ENCODE measurements around the gene PPM1K. TPM values are rescaled to one million over a fixed set of nuclear protein-coding genes. Genes with fewer than 3 reads are reported as not detected.

Gene PPM1K
- total and polyA plus RNA-seq, 2 donors (not counting 1 experiment from before 2014, with no cell fraction given): 80.2 to 145 TPM

DNA sequence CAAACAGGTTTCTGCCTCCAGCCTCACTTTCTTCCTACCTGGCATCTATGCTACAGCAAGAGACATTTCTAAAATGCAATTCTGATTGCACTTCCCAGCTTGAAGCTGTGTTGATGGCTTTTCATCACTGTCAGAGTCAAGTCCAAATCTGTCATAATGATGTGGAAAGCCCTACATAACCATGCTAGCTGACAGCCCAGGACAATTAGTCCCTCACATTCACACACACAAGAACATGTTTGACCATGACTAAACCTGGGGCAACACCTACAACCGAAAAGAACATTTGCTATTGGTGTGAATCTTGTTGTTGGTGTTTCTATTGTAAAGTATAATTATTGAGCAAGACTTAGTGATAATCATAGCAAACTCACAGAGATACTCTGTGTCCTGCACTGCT lies 58.2 kb downstream of the PPM1K start:
- Histone ChIP-seq H3K9me3 (ENCODE audit: control extremely low read depth in 1 of 3, control insufficient read depth in 2 of 3, insufficient read depth in 1 of 3, low read length in 2 of 3) (peaks cover 0 to 6% (median 0%) of the 10 kb centered on the region in 3 donors), H2AFZ (ENCODE audit: insufficient read depth, low read depth, low read length, poor library complexity, severe bottlenecking) (no peak overlapping the region), H3K4me3 (ENCODE audit: control extremely low read depth in 1 of 5, extremely low read depth in 1 of 5, insufficient read depth in 1 of 5, low read depth in 2 of 5, low read length in 4 of 5) (no peak overlapping the region), H3K4me1 (ENCODE audit: control insufficient read depth in 2 of 2, insufficient read depth in 2 of 2, low read length in 2 of 2) (no peaks in the 10 kb centered on the region), H4K20me1 (ENCODE audit: control insufficient read depth, insufficient read depth, low read length, poor library complexity, severe bottlenecking) (no peaks in the 10 kb centered on the region), H3K27me3 (replicated peaks in 1 of 4; ENCODE audit: control extremely low read depth in 1 of 4, control insufficient read depth in 3 of 4, insufficient read depth in 4 of 4, low read length in 3 of 4) (no peaks in the 10 kb centered on the region), H3K36me3 (replicated peaks in 1 of 2; ENCODE audit: control extremely low read depth in 1 of 2, control insufficient read depth in 1 of 2, extremely low read depth in 1 of 2, insufficient read depth in 2 of 2, low read length in 1 of 2) (no peaks in the 10 kb centered on the region), H3K27ac (ENCODE audit: low read length in 2 of 2) (no peak overlapping the region), H3K4me2 (replicated peaks; ENCODE audit: low read depth, low read length, poor library complexity, severe bottlenecking) (no peak overlapping the region), H3K9ac (ENCODE audit: low read length) (no peak overlapping the region), H3K79me2 (ENCODE audit: control insufficient read depth, insufficient read depth, low read length) (no peaks in the 10 kb centered on the region)
- CTCF ChIA-PET: interaction anchor here (1.7 to 22.7 kb wide), 3 partner anchors 8 to 286 kb away, joined by 6 to 506 read pairs (median 7); no protein-coding TSS in a partner anchor
- POLR2A ChIA-PET: no interaction called here
- Mint-ChIP-seq H3K4me3 (no peak overlapping the region), H3K4me1 (no peaks in the 10 kb centered on the region), H3K9me3 (ENCODE audit: insufficient read depth) (peaks cover 3% of the 10 kb centered on the region), H3K27me3 (no peaks in the 10 kb centered on the region), H3K27ac (no peak overlapping the region)
- no peak for ATAC-seq (ENCODE audit: low read depth)
- TF ChIP-seq, protein P1, sequence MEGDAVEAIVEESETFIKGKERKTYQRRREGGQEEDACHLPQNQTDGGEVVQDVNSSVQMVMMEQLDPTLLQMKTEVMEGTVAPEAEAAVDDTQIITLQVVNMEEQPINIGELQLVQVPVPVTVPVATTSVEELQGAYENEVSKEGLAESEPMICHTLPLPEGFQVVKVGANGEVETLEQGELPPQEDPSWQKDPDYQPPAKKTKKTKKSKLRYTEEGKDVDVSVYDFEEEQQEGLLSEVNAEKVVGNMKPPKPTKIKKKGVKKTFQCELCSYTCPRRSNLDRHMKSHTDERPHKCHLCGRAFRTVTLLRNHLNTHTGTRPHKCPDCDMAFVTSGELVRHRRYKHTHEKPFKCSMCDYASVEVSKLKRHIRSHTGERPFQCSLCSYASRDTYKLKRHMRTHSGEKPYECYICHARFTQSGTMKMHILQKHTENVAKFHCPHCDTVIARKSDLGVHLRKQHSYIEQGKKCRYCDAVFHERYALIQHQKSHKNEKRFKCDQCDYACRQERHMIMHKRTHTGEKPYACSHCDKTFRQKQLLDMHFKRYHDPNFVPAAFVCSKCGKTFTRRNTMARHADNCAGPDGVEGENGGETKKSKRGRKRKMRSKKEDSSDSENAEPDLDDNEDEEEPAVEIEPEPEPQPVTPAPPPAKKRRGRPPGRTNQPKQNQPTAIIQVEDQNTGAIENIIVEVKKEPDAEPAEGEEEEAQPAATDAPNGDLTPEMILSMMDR (IDR thresholded peaks at IDR 0.05): no peak
- TF ChIP-seq EZH2 (IDR thresholded peaks at IDR 0.05; ENCODE audit: borderline replicate concordance, insufficient read depth, low read depth, low read length, poor library complexity, severe bottlenecking): no peak
- intact Hi-C loops (cut with micrococcal nuclease): no loop called here
- no peak for DNase-seq
- WGBS (ENCODE audit: insufficient coverage): no CpG with 5 or more reads among the region's 1 CpG

DNA sequence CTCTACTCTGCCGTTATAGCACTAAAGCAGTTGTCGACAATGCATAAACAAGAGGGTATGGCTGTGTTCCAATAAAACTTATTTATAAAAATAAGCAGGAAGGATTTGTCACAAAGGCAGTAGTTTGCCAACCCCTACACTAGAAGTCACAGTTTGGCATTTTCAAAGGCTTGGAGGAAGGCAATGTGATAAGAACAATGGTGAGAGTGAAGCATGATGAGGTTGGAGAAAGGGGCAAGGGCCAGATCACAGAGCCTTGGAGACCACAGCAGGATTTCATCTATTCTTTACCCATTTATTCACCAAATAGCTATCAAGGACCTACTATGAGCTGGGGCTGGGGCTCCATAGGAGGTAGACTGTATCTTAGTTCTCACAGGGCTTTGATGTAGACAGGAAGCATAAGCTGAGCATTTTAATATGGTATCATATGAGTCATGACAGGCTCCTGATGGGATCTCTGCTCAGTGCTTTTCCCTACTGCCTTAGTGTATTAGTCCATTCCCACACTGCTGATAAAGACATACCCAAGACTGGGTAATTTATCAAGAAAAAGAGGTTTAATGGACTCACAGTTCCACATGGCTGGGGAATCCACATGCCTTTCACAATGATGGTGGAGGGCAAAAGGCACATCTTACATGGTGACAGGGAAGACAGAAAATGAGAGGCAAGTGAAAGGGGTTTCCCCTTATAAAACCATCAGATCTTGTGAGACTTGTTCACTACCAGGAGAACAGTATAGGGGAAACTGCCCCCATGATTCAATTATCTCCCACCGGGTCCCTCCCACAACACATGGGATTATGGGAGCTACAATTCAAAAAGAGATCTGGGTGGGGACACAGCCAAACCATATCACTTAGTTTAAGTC lies 58.9 kb downstream of the PPM1K start:
- no peaks in the 10 kb centered on the region for H3K27me3 Mint-ChIP-seq
- WGBS (ENCODE audit: insufficient coverage): no CpG with 5 or more reads among the region's 3 CpGs
- no peak overlapping the region for H3K9ac ChIP-seq (ENCODE audit: low read length)
- peaks cover 0 to 6% (median 0%) of the 10 kb centered on the region in 3 donors for H3K9me3 ChIP-seq (ENCODE audit: control extremely low read depth in 1 of 3, control insufficient read depth in 2 of 3, insufficient read depth in 1 of 3, low read length in 2 of 3)
- no peak overlapping the region for H3K27ac Mint-ChIP-seq
- peaks cover 3% of the 10 kb centered on the region for H3K9me3 Mint-ChIP-seq (ENCODE audit: insufficient read depth)
- H3K79me2 ChIP-seq (ENCODE audit: control insufficient read depth, insufficient read depth, low read length): no peaks in the 10 kb centered on the region
- H3K4me1 Mint-ChIP-seq: no peaks in the 10 kb centered on the region
- no peak overlapping the region for H2AFZ ChIP-seq (ENCODE audit: insufficient read depth, low read depth, low read length, poor library complexity, severe bottlenecking)
- no peak overlapping the region for H3K27ac ChIP-seq (ENCODE audit: low read length in 2 of 2)
- no peak overlapping the region for H3K4me2 ChIP-seq (replicated peaks; ENCODE audit: low read depth, low read length, poor library complexity, severe bottlenecking)
- no peaks in the 10 kb centered on the region for H3K36me3 ChIP-seq (replicated peaks in 1 of 2; ENCODE audit: control extremely low read depth in 1 of 2, control insufficient read depth in 1 of 2, extremely low read depth in 1 of 2, insufficient read depth in 2 of 2, low read length in 1 of 2)
- no peak for ATAC-seq (ENCODE audit: low read depth)
- H4K20me1 ChIP-seq (ENCODE audit: control insufficient read depth, insufficient read depth, low read length, poor library complexity, severe bottlenecking): no peaks in the 10 kb centered on the region
- TF ChIP-seq EZH2 (IDR thresholded peaks at IDR 0.05; ENCODE audit: borderline replicate concordance, insufficient read depth, low read depth, low read length, poor library complexity, severe bottlenecking): no peak
- no peak overlapping the region for H3K4me3 Mint-ChIP-seq
- POLR2A ChIA-PET: no interaction called here
- no peaks in the 10 kb centered on the region for H3K4me1 ChIP-seq (ENCODE audit: control insufficient read depth in 2 of 2, insufficient read depth in 2 of 2, low read length in 2 of 2)
- intact Hi-C loops (cut with micrococcal nuclease): no loop called here
- H3K4me3 ChIP-seq (ENCODE audit: control extremely low read depth in 1 of 5, extremely low read depth in 1 of 5, insufficient read depth in 1 of 5, low read depth in 2 of 5, low read length in 4 of 5): no peak overlapping the region
- CTCF ChIA-PET: interaction anchor here (1.7 to 22.7 kb wide), 2 partner anchors 14 to 287 kb away, joined by 6 to 506 read pairs; no protein-coding TSS in a partner anchor
- DNase-seq: no peak
- no peaks in the 10 kb centered on the region for H3K27me3 ChIP-seq (replicated peaks in 1 of 4; ENCODE audit: control extremely low read depth in 1 of 4, control insufficient read depth in 3 of 4, insufficient read depth in 4 of 4, low read length in 3 of 4)

All from B cell (primary cell).